Activated naive CD8-positive, alpha-beta T cell treated with anti-CD3 and anti-CD28 coated beads, Interleukin-2, amount 10 ng/mL, durations not matched to agents 7 days and 5 days (primary cell): ENCODE measurements around the gene BBC3. TPM values are rescaled to one million over a fixed set of nuclear protein-coding genes. Genes with fewer than 3 reads are reported as not detected.
"Not testable (repeated sequence)": the region's sequence is repeated elsewhere in the genome, so short reads cannot be mapped to it uniquely, and the experiment has no call there.

Experiments used
- ATAC-seq: fragments of 150-1000 bp; cut with Tn5 transposase; one replicate; pipeline ENCODE4 v1.10.0; 2021; ENCODE audit warnings: low read depth, moderate library complexity
- POLR2A ChIA-PET: fragments of 350-600 bp; sonication (Branson Sonifier 250); formaldehyde crosslinking; loops from one replicate; lab custom pipeline; 2021; ENCODE audit warnings: antibody characterized with exemption; lab: Charles Lee
- DNase-seq: peaks from one replicate; pipeline ENCODE4 v3.0.0; 2021
- H3K27ac Mint-ChIP-seq: one replicate; pipeline ENCODE4 v1.8.0; 2022; ENCODE audit warnings: mild to moderate bottlenecking, mixed read lengths
- H3K27me3 Mint-ChIP-seq: one replicate; pipeline ENCODE4 v1.8.0; 2022; ENCODE audit warnings: mild to moderate bottlenecking, moderate library complexity, mixed read lengths
- H3K36me3 Mint-ChIP-seq: one replicate; pipeline ENCODE4 v1.8.0; 2021; ENCODE audit warnings: mild to moderate bottlenecking, mixed read lengths
- H3K4me1 Mint-ChIP-seq: one replicate; pipeline ENCODE4 v1.8.0; 2021; ENCODE audit warnings: mixed read lengths
- H3K4me3 Mint-ChIP-seq: one replicate; pipeline ENCODE4 v1.8.0; 2022; ENCODE audit warnings: mild to moderate bottlenecking, moderate library complexity, mixed read lengths
- H3K9me3 Mint-ChIP-seq: one replicate; pipeline ENCODE4 v1.8.0; 2021; ENCODE audit warnings: mixed read lengths
- total RNA-seq, 2 experiments: library from RNA; stranded (reverse); gene quantifications; one replicate each; pipeline ENCODE4 v1.2.3, GENCODE V29; 2021

BBC3 gene
- 10 to 100 TPM; 29.5 to 29.9 TPM for total RNA-seq

GRCh38 chr19:47230921-47231214 is at the start of gene BBC3:
Gene BBC3 (minus strand): TSS chr19:47231199. CDS start chr19:47228431, 2,768 bp downstream.
- POLR2A ChIA-PET, result interaction anchor here (3.4 kb wide), 1 partner anchor 13 kb away, joined by 30 read pairs; no protein-coding TSS in a partner anchor

GRCh38 chr19:47280183-47280797 is 49.3 kb upstream of the BBC3 start:
- no peak overlapping the region for H3K4me3 Mint-ChIP-seq
- peaks cover 11% of the 10 kb centered on the region for H3K4me1 Mint-ChIP-seq
- ATAC-seq, result peak; percentile 63
- POLR2A ChIA-PET, result no interaction called here
- DNase-seq, result peak; percentile 72
- H3K9me3 Mint-ChIP-seq, result no peaks in the 10 kb centered on the region
- no peaks in the 10 kb centered on the region for H3K27me3 Mint-ChIP-seq
- peaks cover 23% of the 10 kb centered on the region for H3K36me3 Mint-ChIP-seq
- no peak overlapping the region for H3K27ac Mint-ChIP-seq

More at GRCh38 chr19:47230921-47231214, at the start of gene BBC3:
- H3K4me3 Mint-ChIP-seq, result peak within 1 kb of the TSS; percentile 78
- H3K27me3 Mint-ChIP-seq, result peaks cover 4% of the 10 kb centered on the region
- ATAC-seq (peak; percentile 0), DNase-seq (no peak)
- peak within 1 kb of the TSS; percentile 85 for H3K27ac Mint-ChIP-seq
- H3K36me3 Mint-ChIP-seq, result no peaks in the 10 kb centered on the region
- peaks cover 17% of the 10 kb centered on the region for H3K4me1 Mint-ChIP-seq
- H3K9me3 Mint-ChIP-seq, result no peaks in the 10 kb centered on the region

- Mint-ChIP-seq H3K36me3 (peaks cover 21% of the 10 kb centered on the region), H3K4me1 (peaks cover 13% of the 10 kb centered on the region)
- DNase-seq, ATAC-seq, H3K4me3 Mint-ChIP-seq, H3K9me3 Mint-ChIP-seq, H3K27me3 Mint-ChIP-seq, H3K27ac Mint-ChIP-seq: not testable (repeated sequence)
- POLR2A ChIA-PET, result interaction anchor here (1.0 kb wide), 1 partner anchor 20 kb away, joined by 5 read pairs; the partner anchor contains the start of gene CCDC9
Measured at GRCh38 chr19:47276513-47276912, 45.5 kb upstream of the BBC3 start.

- Mint-ChIP-seq H3K27me3 (no peaks in the 10 kb centered on the region), H3K4me3 (peak overlapping the region; percentile 66), H3K4me1 (peaks cover 13% of the 10 kb centered on the region), H3K9me3 (no peaks in the 10 kb centered on the region), H3K36me3 (peaks cover 21% of the 10 kb centered on the region), H3K27ac (peak overlapping the region; percentile 54)
- POLR2A ChIA-PET, result interaction anchor here (1.0 to 2.8 kb wide), 5 partner anchors 11 to 162 kb away, joined by 5 to 21 read pairs (median 12); partner anchors contain the start of genes CCDC9 and ZC3H4
- ATAC-seq, result no peak
- DNase-seq, result no peak
Measured at GRCh38 chr19:47275791-47276461, 44.9 kb upstream of the BBC3 start.

GRCh38 chr19:47274891-47275761 is 44.1 kb upstream of the BBC3 start:
- H3K36me3 Mint-ChIP-seq, result peaks cover 22% of the 10 kb centered on the region
- ATAC-seq (peak; percentile 4), DNase-seq (no peak)
- no peaks in the 10 kb centered on the region for H3K27me3 Mint-ChIP-seq
- POLR2A ChIA-PET, result interaction anchor here (0.9 to 2.8 kb wide), 11 partner anchors 12 to 227 kb away, joined by 3 to 63 read pairs (median 10); partner anchors contain the start of genes CCDC9, DHX34, TMEM160 and ZC3H4
- peak overlapping the region; percentile 54 for H3K27ac Mint-ChIP-seq
- no peaks in the 10 kb centered on the region for H3K9me3 Mint-ChIP-seq
- peak overlapping the region; percentile 66 for H3K4me3 Mint-ChIP-seq
- H3K4me1 Mint-ChIP-seq, result peaks cover 13% of the 10 kb centered on the region

GRCh38 chr19:47274071-47274890 is 43.3 kb upstream of the BBC3 start, which contains the start of gene INAFM1:
Gene INAFM1 (plus strand): TSS chr19:47274885. CDS start chr19:47274920, 35 bp downstream.
- H3K27ac Mint-ChIP-seq, result peak within 1 kb of the TSS; percentile 98
- ATAC-seq (peak; percentile 69), DNase-seq (peak; percentile 100)
- POLR2A ChIA-PET, result interaction anchor here (0.6 to 2.8 kb wide), 26 partner anchors 9 to 1090 kb away, joined by 3 to 63 read pairs (median 4); partner anchors contain the start of genes CALM3, CCDC9, DHX34 and KPTN
- H3K4me3 Mint-ChIP-seq, result peak within 1 kb of the TSS; percentile 98
- H3K9me3 Mint-ChIP-seq, result no peaks in the 10 kb centered on the region
- H3K27me3 Mint-ChIP-seq, result no peaks in the 10 kb centered on the region
- peaks cover 13% of the 10 kb centered on the region for H3K4me1 Mint-ChIP-seq
- peaks cover 20% of the 10 kb centered on the region for H3K36me3 Mint-ChIP-seq

GRCh38 chr19:47273313-47274070 is 42.5 kb upstream of the BBC3 start:
- DNase-seq (peak; percentile 92), ATAC-seq (peak; percentile 74)
- H3K9me3 Mint-ChIP-seq, result no peaks in the 10 kb centered on the region
- H3K4me3 Mint-ChIP-seq, result peak overlapping the region; percentile 98
- POLR2A ChIA-PET, result interaction anchor here (0.5 to 2.8 kb wide), 24 partner anchors 9 to 1090 kb away, joined by 3 to 63 read pairs (median 4); partner anchors contain the start of genes CALM3, CCDC9, NAPA and SYNGR4
- H3K27me3 Mint-ChIP-seq, result no peaks in the 10 kb centered on the region
- H3K36me3 Mint-ChIP-seq, result peaks cover 20% of the 10 kb centered on the region
- H3K27ac Mint-ChIP-seq, result peak overlapping the region; percentile 98
- H3K4me1 Mint-ChIP-seq, result peaks cover 13% of the 10 kb centered on the region

GRCh38 chr19:47272448-47273312 is 41.7 kb upstream of the BBC3 start:
- Mint-ChIP-seq H3K27ac (peak overlapping the region; percentile 98), H3K4me3 (peak overlapping the region; percentile 98), H3K36me3 (peaks cover 16% of the 10 kb centered on the region), H3K9me3 (no peaks in the 10 kb centered on the region), H3K4me1 (peaks cover 12% of the 10 kb centered on the region), H3K27me3 (no peaks in the 10 kb centered on the region)
- DNase-seq, result no peak
- no peak for ATAC-seq
- POLR2A ChIA-PET, result interaction anchor here (0.6 to 1.4 kb wide), 3 partner anchors 11 to 156 kb away, joined by 3 to 7 read pairs (median 4); partner anchors contain the start of gene CCDC9

- ATAC-seq, result no peak
- peaks cover 12% of the 10 kb centered on the region for H3K4me1 Mint-ChIP-seq
- peaks cover 16% of the 10 kb centered on the region for H3K36me3 Mint-ChIP-seq
- POLR2A ChIA-PET, result interaction anchor here (0.6 to 1.4 kb wide), 3 partner anchors 10 to 156 kb away, joined by 3 to 7 read pairs (median 4); partner anchors contain the start of gene CCDC9
- no peaks in the 10 kb centered on the region for H3K27me3 Mint-ChIP-seq
- no peaks in the 10 kb centered on the region for H3K9me3 Mint-ChIP-seq
- no peak overlapping the region for H3K27ac Mint-ChIP-seq
- no peak for DNase-seq
- H3K4me3 Mint-ChIP-seq, result no peak overlapping the region
Measured at GRCh38 chr19:47271949-47272348, 41.0 kb upstream of the BBC3 start.

- POLR2A ChIA-PET, result interaction anchor here (0.7 to 0.9 kb wide), 2 partner anchors 14 to 17 kb away, joined by 3 to 5 read pairs; partner anchors contain the start of gene CCDC9
- H3K27me3 Mint-ChIP-seq, result no peaks in the 10 kb centered on the region
- H3K9me3 Mint-ChIP-seq, result no peaks in the 10 kb centered on the region
- peaks cover 8% of the 10 kb centered on the region for H3K4me1 Mint-ChIP-seq
- no peak overlapping the region for H3K27ac Mint-ChIP-seq
- ATAC-seq (no peak), DNase-seq (no peak)
- no peak overlapping the region for H3K4me3 Mint-ChIP-seq
- H3K36me3 Mint-ChIP-seq, result peaks cover 9% of the 10 kb centered on the region
Measured at GRCh38 chr19:47270408-47270807, 39.4 kb upstream of the BBC3 start.

GRCh38 chr19:47269596-47269995 is 38.6 kb upstream of the BBC3 start:
- H3K4me3 Mint-ChIP-seq, result no peak overlapping the region
- H3K27ac Mint-ChIP-seq, result no peak overlapping the region
- H3K9me3 Mint-ChIP-seq, result no peaks in the 10 kb centered on the region
- peaks cover 6% of the 10 kb centered on the region for H3K4me1 Mint-ChIP-seq
- H3K36me3 Mint-ChIP-seq, result peaks cover 10% of the 10 kb centered on the region
- ATAC-seq, result no peak
- DNase-seq, result no peak
- POLR2A ChIA-PET, result interaction anchor here (0.7 to 0.9 kb wide), 2 partner anchors 13 to 16 kb away, joined by 3 to 5 read pairs; partner anchors contain the start of gene CCDC9
- no peaks in the 10 kb centered on the region for H3K27me3 Mint-ChIP-seq
